ENCODE results near the gene COX6A2.

COX6A2 gene

DNA sequence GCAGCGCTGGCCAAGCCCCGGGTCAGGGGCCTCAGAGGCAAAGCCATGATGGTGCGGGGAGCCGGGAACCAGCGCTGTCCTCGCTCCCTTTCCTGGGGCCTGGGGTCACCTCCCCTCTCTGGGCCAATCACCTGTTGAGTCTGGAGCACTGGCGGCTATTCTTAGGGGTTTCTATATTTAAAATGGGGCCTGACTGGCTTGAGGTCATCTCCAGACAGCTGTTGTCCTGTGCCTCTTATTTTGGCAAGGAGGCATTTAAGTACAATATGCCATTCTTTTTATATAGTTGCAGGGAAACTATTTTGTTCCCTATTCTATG is at the start of gene COX6A2:
COX6A2 (minus strand) TSS at position 82 of the 319 bp plus-strand sequence; CDS start at position 47, 35 bp downstream.
- Histone ChIP-seq H3K27me3 (ENCODE audit: control insufficient read depth, insufficient read depth, low read length) (no peaks in the 10 kb centered on the region), H3K4me1 (peaks cover 2% of the 10 kb centered on the region), H3K4me2 (ENCODE audit: low read length) (peak within 1 kb of the TSS; percentile 65), H3K9me3 (ENCODE audit: control insufficient read depth, low read length) (no peaks in the 10 kb centered on the region), H3K36me3 (ENCODE audit: control insufficient read depth, insufficient read depth, low read length) (no peaks in the 10 kb centered on the region), H3K9ac (no peak within 1 kb of the TSS), H2AFZ (peak within 1 kb of the TSS; percentile 83), H3K27ac (no peak within 1 kb of the TSS), H3K4me3 (ENCODE audit: low read depth, low read length) (peak within 1 kb of the TSS; percentile 58), H3K79me2 (no peaks in the 10 kb centered on the region)
- TF ChIP-seq, protein P1, sequence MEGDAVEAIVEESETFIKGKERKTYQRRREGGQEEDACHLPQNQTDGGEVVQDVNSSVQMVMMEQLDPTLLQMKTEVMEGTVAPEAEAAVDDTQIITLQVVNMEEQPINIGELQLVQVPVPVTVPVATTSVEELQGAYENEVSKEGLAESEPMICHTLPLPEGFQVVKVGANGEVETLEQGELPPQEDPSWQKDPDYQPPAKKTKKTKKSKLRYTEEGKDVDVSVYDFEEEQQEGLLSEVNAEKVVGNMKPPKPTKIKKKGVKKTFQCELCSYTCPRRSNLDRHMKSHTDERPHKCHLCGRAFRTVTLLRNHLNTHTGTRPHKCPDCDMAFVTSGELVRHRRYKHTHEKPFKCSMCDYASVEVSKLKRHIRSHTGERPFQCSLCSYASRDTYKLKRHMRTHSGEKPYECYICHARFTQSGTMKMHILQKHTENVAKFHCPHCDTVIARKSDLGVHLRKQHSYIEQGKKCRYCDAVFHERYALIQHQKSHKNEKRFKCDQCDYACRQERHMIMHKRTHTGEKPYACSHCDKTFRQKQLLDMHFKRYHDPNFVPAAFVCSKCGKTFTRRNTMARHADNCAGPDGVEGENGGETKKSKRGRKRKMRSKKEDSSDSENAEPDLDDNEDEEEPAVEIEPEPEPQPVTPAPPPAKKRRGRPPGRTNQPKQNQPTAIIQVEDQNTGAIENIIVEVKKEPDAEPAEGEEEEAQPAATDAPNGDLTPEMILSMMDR (IDR thresholded peaks at IDR 0.05): no peak

DNA sequence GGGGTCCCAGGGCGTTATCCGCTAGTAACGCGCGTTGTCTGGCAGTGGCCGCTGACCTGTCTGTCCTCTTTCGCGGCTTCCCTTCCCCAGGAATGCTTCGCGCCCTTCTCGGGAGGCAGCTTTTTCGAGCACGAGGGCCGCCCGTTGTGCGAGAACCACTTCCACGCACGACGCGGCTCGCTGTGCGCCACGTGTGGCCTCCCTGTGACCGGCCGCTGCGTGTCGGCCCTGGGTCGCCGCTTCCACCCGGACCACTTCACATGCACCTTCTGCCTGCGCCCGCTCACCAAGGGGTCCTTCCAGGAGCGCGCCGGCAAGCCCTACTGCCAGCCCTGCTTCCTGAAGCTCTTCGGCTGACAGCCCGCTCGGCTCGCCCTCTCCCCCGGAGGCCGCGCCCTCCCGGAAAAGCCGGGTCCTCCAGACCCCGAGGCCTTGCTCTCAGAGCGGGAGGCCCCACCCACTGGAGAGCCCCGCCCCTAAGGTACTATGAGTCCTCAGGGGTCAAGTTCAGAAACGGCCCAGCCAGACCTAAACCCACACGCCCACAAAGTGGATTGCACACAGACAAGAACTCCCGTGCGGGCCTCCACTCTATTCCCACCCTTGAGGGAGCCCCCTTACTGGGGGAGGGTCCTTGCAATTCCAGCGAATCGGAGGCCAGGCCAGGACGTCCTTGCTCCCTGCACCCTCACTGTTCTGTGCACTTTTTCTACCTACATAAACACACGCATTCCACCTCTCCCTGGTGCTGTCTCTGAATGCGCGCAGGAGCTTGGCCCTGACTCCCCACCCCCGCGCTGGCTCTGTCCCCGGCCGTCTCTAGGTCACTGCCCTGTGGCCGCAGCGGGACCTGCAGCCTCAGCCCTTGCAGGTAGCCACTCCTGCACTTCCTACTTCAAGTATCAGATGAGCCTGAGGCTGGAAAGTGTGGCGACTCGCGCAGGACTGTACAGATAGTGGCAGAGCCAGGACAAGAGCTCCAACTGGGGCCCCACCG is 49.4 kb upstream of the COX6A2 start:
- TF ChIP-seq, protein P1 (IDR thresholded peaks at IDR 0.05): peak; percentile 75
- Histone ChIP-seq H3K4me1 (peaks cover 11% of the 10 kb centered on the region), H3K9ac (no peak overlapping the region), H2AFZ (peak overlapping the region; percentile 90), H3K4me3 (ENCODE audit: low read depth, low read length) (peak overlapping the region; percentile 32), H3K36me3 (ENCODE audit: control insufficient read depth, insufficient read depth, low read length) (no peaks in the 10 kb centered on the region), H3K27ac (peak overlapping the region; percentile 97), H3K27me3 (ENCODE audit: control insufficient read depth, insufficient read depth, low read length) (no peaks in the 10 kb centered on the region), H3K4me2 (ENCODE audit: low read length) (peak overlapping the region; percentile 81), H3K9me3 (ENCODE audit: control insufficient read depth, low read length) (no peaks in the 10 kb centered on the region), H3K79me2 (no peaks in the 10 kb centered on the region)

DNA sequence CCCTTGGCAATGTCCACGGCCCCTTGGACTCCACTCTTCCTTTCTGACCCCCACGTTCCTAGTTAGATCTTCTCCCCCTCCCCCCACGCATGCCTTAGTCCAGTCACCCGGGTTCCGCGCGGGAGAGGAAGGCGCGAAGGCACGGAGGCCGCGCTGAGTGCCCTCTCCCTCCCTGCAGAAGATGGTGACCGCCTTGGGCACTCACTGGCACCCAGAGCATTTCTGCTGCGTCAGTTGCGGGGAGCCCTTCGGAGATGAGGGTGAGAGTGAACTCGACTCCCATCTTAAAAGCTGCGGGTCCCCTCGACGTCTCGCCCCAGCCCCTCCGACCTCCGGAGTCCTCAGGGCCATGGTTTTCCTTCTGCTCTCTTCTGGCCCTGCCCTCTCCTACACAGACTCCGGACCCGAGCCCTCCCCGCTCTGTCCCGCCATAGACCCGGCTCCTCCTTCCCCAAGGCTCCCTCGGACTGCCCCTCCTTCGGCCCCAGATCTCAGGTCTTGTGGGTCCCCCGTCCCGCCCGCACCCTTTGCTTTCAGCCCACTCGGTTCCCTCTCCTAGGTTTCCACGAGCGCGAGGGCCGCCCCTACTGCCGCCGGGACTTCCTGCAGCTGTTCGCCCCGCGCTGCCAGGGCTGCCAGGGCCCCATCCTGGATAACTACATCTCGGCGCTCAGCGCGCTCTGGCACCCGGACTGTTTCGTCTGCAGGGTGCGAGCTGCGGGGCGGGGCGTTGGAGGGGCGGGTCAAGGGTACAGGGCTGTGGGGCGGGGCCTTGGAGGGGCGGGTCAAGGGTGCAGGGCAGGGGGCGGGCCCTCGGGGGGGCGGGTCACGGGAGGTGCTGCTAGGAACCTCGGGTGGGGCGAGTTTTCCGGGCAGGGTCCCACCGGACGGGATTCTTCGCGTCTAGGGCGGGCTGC is 48.4 kb upstream of the COX6A2 start:
- Histone ChIP-seq H3K27ac (peak overlapping the region; percentile 97), H3K9me3 (ENCODE audit: control insufficient read depth, low read length) (no peaks in the 10 kb centered on the region), H3K27me3 (ENCODE audit: control insufficient read depth, insufficient read depth, low read length) (no peaks in the 10 kb centered on the region), H3K4me1 (peaks cover 14% of the 10 kb centered on the region), H3K4me3 (ENCODE audit: low read depth, low read length) (peak overlapping the region; percentile 71), H2AFZ (peak overlapping the region; percentile 90), H3K36me3 (ENCODE audit: control insufficient read depth, insufficient read depth, low read length) (no peaks in the 10 kb centered on the region), H3K9ac (peak overlapping the region; percentile 79), H3K4me2 (ENCODE audit: low read length) (peak overlapping the region; percentile 96), H3K79me2 (no peaks in the 10 kb centered on the region)
- TF ChIP-seq, protein P1 (IDR thresholded peaks at IDR 0.05): no peak

DNA sequence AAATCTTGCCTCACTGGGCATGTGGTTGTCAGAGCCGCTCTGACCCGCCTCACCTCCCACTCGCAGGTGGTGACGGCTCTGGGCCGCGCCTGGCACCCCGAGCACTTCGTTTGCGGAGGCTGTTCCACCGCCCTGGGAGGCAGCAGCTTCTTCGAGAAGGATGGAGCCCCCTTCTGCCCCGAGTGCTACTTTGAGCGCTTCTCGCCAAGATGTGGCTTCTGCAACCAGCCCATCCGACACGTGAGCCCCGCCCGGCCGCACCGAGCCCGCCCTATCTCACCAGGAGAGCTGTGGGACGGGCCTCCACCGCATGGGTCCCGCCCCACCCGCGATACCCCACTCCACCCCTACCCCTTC is 47.8 kb upstream of the COX6A2 start:
- Histone ChIP-seq H3K4me2 (ENCODE audit: low read length) (peak overlapping the region; percentile 96), H3K27ac (peak overlapping the region; percentile 97), H3K79me2 (no peaks in the 10 kb centered on the region), H3K4me1 (peaks cover 19% of the 10 kb centered on the region), H3K9ac (no peak overlapping the region), H3K27me3 (ENCODE audit: control insufficient read depth, insufficient read depth, low read length) (no peaks in the 10 kb centered on the region), H2AFZ (peak overlapping the region; percentile 84), H3K36me3 (ENCODE audit: control insufficient read depth, insufficient read depth, low read length) (no peaks in the 10 kb centered on the region), H3K4me3 (ENCODE audit: low read depth, low read length) (peak overlapping the region; percentile 71), H3K9me3 (ENCODE audit: control insufficient read depth, low read length) (no peaks in the 10 kb centered on the region)
- TF ChIP-seq, protein P1 (IDR thresholded peaks at IDR 0.05): no peak

Data from parathyroid adenoma (tissue), 2 donors.